Measurements from ENCODE around the gene TEKTIP1. TPM values are rescaled to one million over a fixed set of nuclear protein-coding genes. Genes with fewer than 3 reads are reported as not detected.

The TEKTIP1 gene
- total RNA-seq, 3 donors from 2014 or later = 3.2 to 6.0 (median 3.4) TPM

GRCh38 chr19:3543150-3544057, 4.4 kb downstream of the TEKTIP1 start:
- intact Hi-C loops (cut with DNase I, micrococcal nuclease) = loop anchor here in 1 of 2 donors (10.0 kb wide), 1 partner anchor 71 kb away; no protein-coding TSS in a partner anchor
- no peak for TF ChIP-seq CTCF (IDR thresholded peaks at IDR 0.05)
- Histone ChIP-seq H3K4me1 (ENCODE audit: low read depth) (no peaks in the 10 kb centered on the region), H3K4me3 (no peak overlapping the region), H3K36me3 (ENCODE audit: low read depth) (no peaks in the 10 kb centered on the region), H3K9me3 (no peaks in the 10 kb centered on the region)
- DNase-seq (peak in 1 of 3 donors; percentile 53), ATAC-seq (no peak)

- ATAC-seq (no peak), DNase-seq (no peak)
- no peak overlapping the region for H3K4me3 ChIP-seq
- TF ChIP-seq CTCF (IDR thresholded peaks at IDR 0.05) = no peak
- intact Hi-C loops (cut with DNase I, micrococcal nuclease) = loop anchor here in 1 of 2 donors (10.0 kb wide), 1 partner anchor 71 kb away; no protein-coding TSS in a partner anchor
- no peaks in the 10 kb centered on the region for H3K36me3 ChIP-seq (ENCODE audit: low read depth)
- H3K9me3 ChIP-seq = no peaks in the 10 kb centered on the region
- no peaks in the 10 kb centered on the region for H3K4me1 ChIP-seq (ENCODE audit: low read depth)
These were observed 5.0 kb downstream of the TEKTIP1 start for GRCh38 chr19:3544058-3544376.

GRCh38 chr19:3544742-3545668, 6.0 kb downstream of the TEKTIP1 start:
- Histone ChIP-seq H3K4me3 (no peak overlapping the region), H3K9me3 (no peaks in the 10 kb centered on the region), H3K4me1 (ENCODE audit: low read depth) (no peaks in the 10 kb centered on the region), H3K36me3 (ENCODE audit: low read depth) (no peaks in the 10 kb centered on the region)
- intact Hi-C loops (cut with DNase I, micrococcal nuclease) = loop anchor here in 1 of 2 donors (10.0 kb wide), 1 partner anchor 70 kb away; no protein-coding TSS in a partner anchor
- DNase-seq (peak; percentile 75 to 91 (median 84)), ATAC-seq (peak; percentile 88)
- TF ChIP-seq CTCF (IDR thresholded peaks at IDR 0.05) = peak; percentile 94

GRCh38 chr19:3545669-3546034, 6.7 kb downstream of the TEKTIP1 start:
- Histone ChIP-seq H3K4me1 (ENCODE audit: low read depth) (no peaks in the 10 kb centered on the region), H3K36me3 (ENCODE audit: low read depth) (no peaks in the 10 kb centered on the region), H3K9me3 (no peaks in the 10 kb centered on the region), H3K4me3 (no peak overlapping the region)
- DNase-seq = no peak
- no peak for TF ChIP-seq CTCF (IDR thresholded peaks at IDR 0.05)
- ATAC-seq = no peak
- intact Hi-C loops (cut with DNase I, micrococcal nuclease) = loop anchor here in 1 of 2 donors (10.0 kb wide), 1 partner anchor 69 kb away; no protein-coding TSS in a partner anchor

- TF ChIP-seq CTCF (IDR thresholded peaks at IDR 0.05) = no peak
- ATAC-seq (no peak), DNase-seq (no peak)
- Histone ChIP-seq H3K4me1 (ENCODE audit: low read depth) (no peaks in the 10 kb centered on the region), H3K4me3 (no peak overlapping the region), H3K36me3 (ENCODE audit: low read depth) (no peaks in the 10 kb centered on the region), H3K9me3 (no peaks in the 10 kb centered on the region)
- intact Hi-C loops (cut with DNase I, micrococcal nuclease) = loop anchor here in 1 of 2 donors (10.0 kb wide), 1 partner anchor 69 kb away; no protein-coding TSS in a partner anchor
These were observed 7.1 kb downstream of the TEKTIP1 start for GRCh38 chr19:3546119-3546518.
